Effector memory CD4-positive, alpha-beta T cell (primary cell): ENCODE data around the gene DCAF8.
A peak's percentile ranks its signal among the peaks of the same experiment; 100 is the strongest.

Experiments
- DNase-seq, 3 donors: peaks; one replicate each; pipeline ENCODE4 v3.0.0-alpha.2; 2020
- H3K27ac ChIP-seq: 2 replicates; pipeline ENCODE4 v1.7.0; 2013; ENCODE audit warnings: mild to moderate bottlenecking, low read length, moderate library complexity; ENCODE audit not compliant: insufficient read depth, poor library complexity, severe bottlenecking
- H3K27me3 ChIP-seq: replicated peaks from 2 replicates; pipeline ENCODE4 v1.7.0; 2013; ENCODE audit warnings: mild to moderate bottlenecking, low read length; ENCODE audit not compliant: insufficient read depth, control insufficient read depth, poor library complexity, severe bottlenecking
- H3K36me3 ChIP-seq: 2 replicates; pipeline ENCODE4 v1.7.0; 2013; ENCODE audit warnings: mild to moderate bottlenecking, low read length, moderate library complexity; ENCODE audit not compliant: control insufficient read depth, insufficient read depth
- H3K4me1 ChIP-seq: 2 replicates; pipeline ENCODE4 v1.7.0; 2013; ENCODE audit warnings: low read length, mild to moderate bottlenecking; ENCODE audit not compliant: control insufficient read depth, insufficient read depth, poor library complexity, severe bottlenecking
- H3K4me3 ChIP-seq: 2 replicates; pipeline ENCODE4 v1.7.0; 2013; ENCODE audit warnings: low read length, low read depth, mild to moderate bottlenecking; ENCODE audit not compliant: insufficient read depth, poor library complexity, severe bottlenecking
- H3K9me3 ChIP-seq: 2 replicates; pipeline ENCODE4 v1.7.0; 2013; ENCODE audit warnings: mild to moderate bottlenecking, low read length, moderate library complexity; ENCODE audit not compliant: control insufficient read depth

The DCAF8 gene

GRCh38 chr1:160207771-160208556 lies 54.4 kb downstream of the DCAF8 start:
- no peak for DNase-seq
- no peaks in the 10 kb centered on the region for H3K9me3 ChIP-seq
- H3K27me3 ChIP-seq, result no peaks in the 10 kb centered on the region
- peaks cover 9% of the 10 kb centered on the region for H3K36me3 ChIP-seq
- H3K27ac ChIP-seq, result no peak overlapping the region
- H3K4me3 ChIP-seq, result no peak overlapping the region
- peaks cover 12% of the 10 kb centered on the region for H3K4me1 ChIP-seq

DNA sequence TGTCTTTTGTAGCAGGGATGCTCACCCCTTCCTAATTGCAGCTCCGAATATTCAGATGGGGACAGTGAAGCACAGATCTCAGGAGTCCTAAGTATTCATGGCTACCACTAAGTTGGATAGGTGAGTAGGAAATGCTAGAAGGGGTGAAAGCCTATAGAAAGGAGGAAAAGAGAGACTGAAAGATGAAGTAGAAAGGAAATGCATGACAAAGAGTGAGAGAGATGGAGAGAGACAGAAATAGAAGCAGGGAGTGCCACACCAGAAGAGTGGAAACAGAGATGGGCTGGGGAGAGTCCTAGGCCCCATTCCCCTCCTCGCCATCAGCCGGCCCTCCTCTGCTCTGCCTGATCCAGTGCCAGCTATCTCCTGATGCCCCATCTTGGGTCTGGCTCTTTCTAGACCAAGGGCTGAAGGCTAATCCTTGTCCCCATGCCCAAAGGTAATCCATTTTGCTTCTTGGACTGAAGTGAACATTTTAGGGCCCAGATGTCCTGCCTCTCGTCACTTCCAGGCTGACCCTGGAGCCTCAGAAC lies 55.2 kb downstream of the DCAF8 start:
- no peak overlapping the region for H3K27ac ChIP-seq
- H3K9me3 ChIP-seq, result no peaks in the 10 kb centered on the region
- H3K27me3 ChIP-seq, result no peaks in the 10 kb centered on the region
- peaks cover 2% of the 10 kb centered on the region for H3K36me3 ChIP-seq
- no peak overlapping the region for H3K4me3 ChIP-seq
- H3K4me1 ChIP-seq, result peaks cover 12% of the 10 kb centered on the region
- DNase-seq, result no peak

GRCh38 chr1:160206421-160207117 lies 55.8 kb downstream of the DCAF8 start:
- no peak for DNase-seq
- Histone ChIP-seq H3K9me3 (no peaks in the 10 kb centered on the region), H3K4me1 (peaks cover 12% of the 10 kb centered on the region), H3K27ac (peak overlapping the region; percentile 71), H3K36me3 (no peaks in the 10 kb centered on the region), H3K4me3 (no peak overlapping the region), H3K27me3 (no peaks in the 10 kb centered on the region)

DNA sequence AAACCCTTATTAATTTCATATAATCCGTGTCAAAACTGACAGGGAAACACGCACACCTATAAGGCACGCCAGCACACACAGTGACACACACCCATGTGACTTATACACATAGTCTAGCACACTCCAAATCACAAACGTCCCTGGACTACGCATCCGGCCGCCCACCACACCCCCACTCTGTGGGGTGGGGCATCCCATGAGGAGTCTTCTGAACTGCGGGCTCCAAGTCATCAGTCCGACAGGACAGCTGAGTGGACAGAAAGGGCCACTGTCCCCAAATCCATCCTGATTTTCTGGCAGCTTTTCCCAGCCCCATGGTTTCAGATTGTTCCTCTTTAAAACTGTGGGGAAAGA lies 56.3 kb downstream of the DCAF8 start:
- Histone ChIP-seq H3K4me1 (peaks cover 12% of the 10 kb centered on the region), H3K4me3 (peak overlapping the region; percentile 90), H3K36me3 (no peaks in the 10 kb centered on the region), H3K27ac (peak overlapping the region; percentile 71), H3K9me3 (no peaks in the 10 kb centered on the region), H3K27me3 (no peaks in the 10 kb centered on the region)
- DNase-seq, result peak; percentile 26 to 41 (median 29)

- Histone ChIP-seq H3K36me3 (no peaks in the 10 kb centered on the region), H3K4me3 (peak within 1 kb of the TSS; percentile 90), H3K4me1 (peaks cover 12% of the 10 kb centered on the region), H3K9me3 (no peaks in the 10 kb centered on the region), H3K27ac (peak within 1 kb of the TSS; percentile 71), H3K27me3 (no peaks in the 10 kb centered on the region)
- DNase-seq, result peak; percentile 38 to 54 (median 51)
Observed at GRCh38 chr1:160205242-160206035, 56.9 kb downstream of the DCAF8 start, which contains the start of gene PEA15. PEA15 (plus strand) TSS chr1:160205384; CDS start chr1:160211545, 6,161 bp downstream.

GRCh38 chr1:160204526-160205241 lies 57.7 kb downstream of the DCAF8 start:
- H3K4me1 ChIP-seq, result peaks cover 12% of the 10 kb centered on the region
- H3K4me3 ChIP-seq, result no peak overlapping the region
- no peaks in the 10 kb centered on the region for H3K27me3 ChIP-seq
- no peaks in the 10 kb centered on the region for H3K9me3 ChIP-seq
- H3K36me3 ChIP-seq, result no peaks in the 10 kb centered on the region
- no peak for DNase-seq
- no peak overlapping the region for H3K27ac ChIP-seq

GRCh38 chr1:160200786-160201185 lies 61.6 kb downstream of the DCAF8 start:
- no peaks in the 10 kb centered on the region for H3K36me3 ChIP-seq
- H3K4me3 ChIP-seq, result no peak overlapping the region
- peaks cover 6% of the 10 kb centered on the region for H3K4me1 ChIP-seq
- H3K9me3 ChIP-seq, result no peaks in the 10 kb centered on the region
- no peak for DNase-seq
- no peaks in the 10 kb centered on the region for H3K27me3 ChIP-seq
- H3K27ac ChIP-seq, result no peak overlapping the region

DNA sequence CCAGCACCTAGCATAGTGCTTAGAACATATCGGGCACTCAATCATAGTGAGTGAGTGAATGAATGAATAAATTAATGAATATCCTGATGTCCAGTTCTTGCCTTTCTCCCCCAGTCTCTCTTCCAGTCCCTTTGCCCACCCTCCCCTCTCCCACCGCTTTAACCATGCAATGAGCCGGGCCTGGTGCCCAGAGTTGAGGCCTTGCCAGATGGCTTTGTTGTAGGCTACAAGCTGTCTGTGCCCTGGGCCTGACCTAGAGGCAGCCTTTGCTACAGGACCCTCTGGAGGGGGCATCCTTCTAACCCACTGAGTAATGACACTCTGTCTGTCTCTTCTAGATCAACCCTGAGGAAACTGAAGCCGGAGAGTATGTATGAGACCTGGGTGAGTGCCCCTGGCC lies 65.1 kb downstream of the DCAF8 start:
- Histone ChIP-seq H3K36me3 (no peaks in the 10 kb centered on the region), H3K9me3 (no peaks in the 10 kb centered on the region), H3K4me1 (no peaks in the 10 kb centered on the region), H3K27ac (no peak overlapping the region), H3K27me3 (no peaks in the 10 kb centered on the region), H3K4me3 (no peak overlapping the region)
- DNase-seq, result no peak

DNA sequence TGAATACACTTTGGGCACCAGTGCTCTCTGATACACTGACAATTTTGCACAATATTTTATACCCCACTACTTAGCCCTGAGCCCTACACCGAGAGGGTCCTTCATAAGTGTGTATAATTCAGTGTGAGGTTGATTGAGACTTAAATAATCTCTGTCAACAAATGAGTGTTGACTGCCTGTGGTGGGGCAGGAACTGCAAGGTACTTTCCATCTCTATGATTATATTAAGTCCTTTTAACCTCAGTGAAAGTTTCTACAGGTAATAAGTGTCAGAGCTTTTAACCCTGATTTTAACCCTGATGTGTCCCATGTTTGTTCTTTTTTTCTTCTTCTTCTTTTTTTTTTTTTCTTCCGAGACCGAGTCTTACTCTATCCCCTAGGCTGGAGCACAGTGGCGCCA lies 66.2 kb downstream of the DCAF8 start:
- Histone ChIP-seq H3K27ac (no peak overlapping the region), H3K27me3 (no peaks in the 10 kb centered on the region), H3K4me1 (no peaks in the 10 kb centered on the region), H3K9me3 (no peaks in the 10 kb centered on the region), H3K36me3 (no peaks in the 10 kb centered on the region), H3K4me3 (no peak overlapping the region)
- DNase-seq, result no peak
